HepG2 (cell line): ENCODE results near the gene SH2D6. TPM values are rescaled to one million over a fixed set of nuclear protein-coding genes. Genes with fewer than 3 reads are reported as not detected.

ENCODE experiments used
- DNMT3B ChIP-seq: conservative IDR thresholded peaks from 2 replicates; pipeline ENCODE4 v1.6.1; 2016; ENCODE audit warnings: missing biosample characterization, control low read depth
- FOXK1 ChIP-seq: sonication (generic); formaldehyde crosslinking; IDR thresholded peaks from 2 replicates; pipeline ENCODE4 v1.4.0; 2020; ENCODE audit warnings: low read depth, missing genetic modification reagents, borderline replicate concordance
- GRHL1 ChIP-seq: sonication (generic); formaldehyde crosslinking; conservative IDR thresholded peaks from 2 replicates; pipeline ENCODE4 v1.8.0; 2022; ENCODE audit warnings: missing genetic modification reagents
- HMGXB3 ChIP-seq: sonication (generic); formaldehyde crosslinking; IDR thresholded peaks from 2 replicates; pipeline ENCODE4 v1.4.0; 2020; ENCODE audit warnings: missing genetic modification reagents, borderline replicate concordance
- NONO ChIP-seq, 2 experiments: fragments of 450-650 bp in 1 of 2; sonication (generic) in 1 of 2; formaldehyde crosslinking in 1 of 2; IDR thresholded peaks in 1 of 2; conservative IDR thresholded peaks in 1 of 2; 2 replicates each; pipeline versions ENCODE4 v1.6.1 to v1.8.0; 2017 to 2022; ENCODE audit warnings: mild to moderate bottlenecking in 1 of 2, missing genetic modification reagents in 1 of 2, moderate library complexity in 1 of 2
- RBM39 ChIP-seq: fragments of 200-400 bp; formaldehyde crosslinking; IDR thresholded peaks from one replicate; pipeline ENCODE4 v1.6.1; 2018; ENCODE audit warnings: antibody characterized with exemption, mild to moderate bottlenecking, low read depth, low read length; ENCODE audit not compliant: poor library complexity, severe bottlenecking
- RERE ChIP-seq: IDR thresholded peaks from 2 replicates; pipeline ENCODE4 v1.6.1; 2016; ENCODE audit warnings: low read depth, missing genetic modification reagents, missing compliant biosample characterization
- SP4 ChIP-seq: sonication (generic); formaldehyde crosslinking; IDR thresholded peaks from 2 replicates; pipeline ENCODE4 v1.8.1; 2023; ENCODE audit warnings: mild to moderate bottlenecking, missing genetic modification reagents
- TFE3 ChIP-seq: IDR thresholded peaks from 2 replicates; pipeline ENCODE4 v1.6.1; 2016
- ZNF12 ChIP-seq: sonication (generic); formaldehyde crosslinking; IDR thresholded peaks from 2 replicates; pipeline ENCODE4 v1.5.0; 2020; ENCODE audit warnings: missing genetic modification reagents
- ZNF414 ChIP-seq: sonication (generic); formaldehyde crosslinking; IDR thresholded peaks from 2 replicates; pipeline ENCODE4 v1.5.0; 2020; ENCODE audit warnings: missing genetic modification reagents
- ZNF784 ChIP-seq: sonication (generic); formaldehyde crosslinking; IDR thresholded peaks from 2 replicates; pipeline ENCODE4 v1.5.1; 2020; ENCODE audit warnings: missing genetic modification reagents, mild to moderate bottlenecking, borderline replicate concordance
- polyA plus RNA-seq, 8 experiments: library from polyadenylated mRNA; depleted of rRNA in 3 of 8; stranded (reverse) in 7 of 8; unstranded in 1 of 8; fragments of >200 nt; fragmentation: Illumina TruSeq in 4 of 8; extraction: Trizol in 4 of 8; gene quantifications; 2 replicates each; pipeline versions ENCODE4 v1.2.1 to v1.2.3, GENCODE V29; 2011 to 2016; ENCODE audit warnings: low read depth in 4 of 8, missing spikeins in 1 of 8, mixed read lengths in 1 of 8; ENCODE audit not compliant: insufficient read depth in 1 of 8
- total RNA-seq, 5 experiments: library from RNA; depleted of rRNA; stranded (reverse); fragments of >200 nt; fragmentation: Illumina TruSeq; extraction: Trizol; gene quantifications; 2 replicates each; pipeline ENCODE4 v1.2.3, GENCODE V29; 2016; ENCODE audit warnings: low read depth in 1 of 5

SH2D6 gene
- total and polyA plus RNA-seq, 2 of the 13 experiments (the other 11 are each of a cell fraction or from before 2014, with no cell fraction given) = 0.11 to 0.26 TPM

GRCh38 chr2:85419009-85419675 is 628 bp downstream of the SH2D6 start (continued):
- TF ChIP-seq HMGXB3 (CRISPR knock-in tag) (no peak), DNMT3B (CRISPR knock-in tag) (no peak), NONO (IDR thresholded peaks at IDR 0.05) (no peak), NONO (CRISPR knock-in tag; conservative IDR thresholded peaks at IDR 0.05) (no peak), RBM39 (peak; percentile 38), SP4 (CRISPR knock-in tag) (no peak), ZNF12 (peak; percentile 56; the same call in 1 of the 2 replicates), TFE3 (CRISPR knock-in tag) (no peak), FOXK1 (no peak), GRHL1 (CRISPR knock-in tag) (no peak), RERE (CRISPR knock-in tag) (no peak), ZNF414 (CRISPR knock-in tag) (no peak), ZNF784 (no peak)
